T-helper 22 cell (primary cell): ENCODE results near the gene HABP4.

Experiments used
- DNase-seq: peaks from one replicate; pipeline ENCODE4 v3.0.0-alpha.2; 2020; ENCODE audit warnings: low read depth

HABP4 gene

DNA sequence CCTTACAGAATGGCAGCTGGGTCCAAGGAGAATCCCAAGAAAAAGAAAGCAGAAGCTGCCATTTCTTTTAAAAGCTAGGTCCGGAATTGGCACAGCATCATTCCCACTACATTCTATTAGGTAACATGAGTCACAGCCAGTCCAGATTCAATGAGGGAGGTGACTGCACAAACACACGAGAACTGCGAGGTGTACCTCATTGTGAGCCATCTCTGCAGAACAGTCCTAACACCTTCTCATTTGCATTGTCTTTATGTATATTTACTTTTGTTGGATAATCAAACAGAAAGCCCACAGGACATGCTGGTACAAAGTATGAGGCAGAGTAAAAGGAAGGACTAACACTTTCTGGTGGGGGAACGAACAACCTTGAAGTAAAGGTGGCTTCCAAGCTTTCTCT lies 14.6 kb upstream of the HABP4 start:
- no peak for DNase-seq

DNA sequence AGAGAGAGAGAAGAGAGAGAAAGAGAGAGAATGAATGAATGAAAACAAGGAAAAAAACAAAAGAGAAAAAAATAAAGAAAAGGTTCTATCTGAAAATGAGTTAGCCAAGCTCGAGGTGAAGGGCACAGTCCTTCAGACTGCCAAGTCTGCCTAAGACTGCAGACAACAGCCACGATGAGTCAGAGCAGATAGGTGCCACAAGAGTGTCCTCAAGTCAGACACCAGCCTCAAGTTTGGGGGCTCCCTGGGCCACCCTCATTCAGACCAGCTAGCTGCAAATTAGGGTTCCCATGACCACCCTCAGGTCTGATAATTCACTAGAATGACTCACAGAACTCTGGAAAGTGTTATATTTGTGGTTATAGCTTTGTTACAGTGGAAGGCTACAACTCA lies 13.9 kb upstream of the HABP4 start:
- DNase-seq, result no peak

DNA sequence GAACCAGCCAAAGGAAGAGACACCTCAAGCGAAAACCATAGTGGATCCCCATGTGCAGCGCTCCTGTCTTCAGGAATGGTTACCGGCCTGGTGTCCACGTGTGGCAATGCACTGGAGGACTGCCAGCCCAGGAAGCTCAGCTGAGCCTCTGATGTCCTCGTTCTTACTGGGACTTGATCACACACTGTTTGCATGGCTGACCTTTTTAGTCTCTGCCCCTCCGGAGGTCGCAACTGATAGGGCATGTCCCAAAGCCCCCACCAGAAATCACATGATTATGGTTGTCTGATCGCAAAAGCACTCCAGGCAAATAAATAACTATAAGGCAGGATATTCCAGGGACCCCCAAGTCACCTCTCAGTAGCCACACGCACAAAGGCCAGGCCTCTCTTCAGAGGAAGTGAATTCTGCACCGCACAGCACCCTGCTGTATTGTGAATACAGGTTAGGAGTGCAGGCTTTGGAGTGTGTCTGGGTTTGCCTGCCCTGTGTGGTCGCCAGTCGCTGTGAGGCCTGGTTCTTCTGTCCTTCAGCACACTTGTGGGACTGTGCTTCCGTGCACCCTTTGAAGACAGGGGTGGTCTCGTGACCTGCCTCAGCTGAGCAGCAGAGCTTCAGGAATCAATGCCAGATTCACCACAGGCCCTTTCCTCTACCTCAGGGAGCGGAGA lies 13.4 kb upstream of the HABP4 start:
- DNase-seq, result no peak

DNA sequence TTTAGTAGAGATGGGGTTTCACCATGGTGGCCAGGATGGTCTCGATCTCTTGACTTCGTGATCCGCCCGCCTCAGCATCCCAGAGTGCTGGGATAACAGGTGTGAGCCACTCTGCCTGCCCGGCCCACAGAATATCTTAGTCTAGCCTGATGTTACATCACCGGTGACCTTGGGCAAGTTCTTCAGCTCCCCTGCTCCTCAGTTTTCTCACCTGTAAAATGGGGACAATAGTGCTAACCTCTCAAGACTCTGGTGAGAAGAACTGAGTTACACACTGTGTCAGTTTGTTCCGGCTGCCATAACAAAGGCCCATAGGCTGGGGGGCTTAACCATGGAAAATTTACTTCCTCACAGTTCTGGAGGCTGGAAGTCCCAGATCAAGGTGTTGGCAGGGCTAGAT lies 12.5 kb upstream of the HABP4 start:
- no peak for DNase-seq

DNA sequence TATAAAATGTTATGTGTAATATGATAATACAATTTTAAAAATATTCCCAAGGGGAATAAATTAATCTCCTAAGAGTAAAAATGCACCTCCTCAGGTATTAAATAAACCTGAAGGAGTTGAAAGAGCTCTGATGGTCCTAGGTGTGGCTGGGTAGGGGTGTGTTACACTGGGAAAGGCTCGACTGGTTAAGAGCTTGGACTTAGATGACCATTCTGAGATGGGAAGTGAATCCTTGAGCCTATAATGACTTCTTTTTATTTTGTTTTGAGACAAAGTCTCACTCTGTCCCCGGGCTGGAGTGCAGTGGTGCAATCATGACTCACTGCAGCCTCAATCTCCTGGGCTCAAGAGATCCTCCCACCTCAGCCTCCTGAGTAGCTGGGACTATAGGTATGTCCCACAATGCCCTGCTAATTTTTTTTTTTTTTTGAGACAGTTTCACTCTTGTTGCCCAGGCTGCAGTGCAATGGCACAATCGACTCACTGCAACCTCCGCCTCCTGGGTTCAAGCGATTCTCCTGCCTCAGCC lies 9.2 kb upstream of the HABP4 start:
- DNase-seq, result no peak

DNA sequence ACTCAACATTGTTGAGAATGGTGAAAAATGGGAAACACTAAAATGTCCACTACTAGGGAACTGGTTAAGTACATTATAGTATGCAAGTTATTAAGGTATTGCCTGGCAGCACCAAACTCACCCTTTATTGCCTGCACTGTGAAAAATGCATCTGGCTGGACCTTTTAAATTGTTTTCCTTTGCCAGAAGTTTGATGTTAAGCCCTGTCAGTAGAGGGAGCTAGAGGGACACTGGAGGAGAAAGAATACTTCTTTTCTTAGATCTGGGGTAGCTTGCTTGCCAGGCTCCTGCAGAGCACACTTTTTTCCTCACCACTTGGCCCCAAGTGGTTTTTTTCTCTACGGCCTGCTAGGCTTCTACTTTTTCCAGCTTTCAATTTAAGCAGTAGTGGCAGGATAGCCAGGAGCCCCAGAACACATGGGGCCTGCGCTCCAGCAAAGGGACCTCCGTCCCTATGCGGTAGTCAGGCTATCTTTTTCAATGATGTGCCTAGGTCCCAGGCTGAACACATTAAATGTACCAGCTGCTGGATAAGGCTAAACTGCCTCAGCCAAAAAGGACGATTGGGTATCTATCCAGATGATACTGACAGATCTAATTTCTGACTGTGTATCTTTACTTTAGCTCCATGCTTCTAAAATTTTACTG lies 8.0 kb upstream of the HABP4 start:
- DNase-seq, result no peak

DNA sequence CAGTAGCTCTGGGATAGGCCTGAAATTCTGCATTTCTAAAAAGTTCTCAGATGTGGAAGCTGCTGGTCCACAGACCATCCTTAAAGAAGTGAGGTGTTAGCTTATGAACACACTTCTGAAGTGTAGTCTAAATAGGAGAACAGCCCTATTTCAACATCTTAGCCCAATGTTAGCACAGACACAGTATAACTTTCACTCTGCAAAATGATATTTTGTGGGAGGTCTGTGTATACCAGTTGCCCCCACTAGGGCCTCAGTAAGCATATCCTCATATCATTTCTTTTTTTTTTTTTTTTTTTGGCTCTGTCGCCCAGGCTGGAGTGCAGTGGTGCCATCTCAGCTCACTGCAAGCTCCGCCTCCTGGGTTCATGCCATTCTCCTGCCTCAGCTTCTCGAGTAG lies 7.5 kb upstream of the HABP4 start:
- no peak for DNase-seq

DNA sequence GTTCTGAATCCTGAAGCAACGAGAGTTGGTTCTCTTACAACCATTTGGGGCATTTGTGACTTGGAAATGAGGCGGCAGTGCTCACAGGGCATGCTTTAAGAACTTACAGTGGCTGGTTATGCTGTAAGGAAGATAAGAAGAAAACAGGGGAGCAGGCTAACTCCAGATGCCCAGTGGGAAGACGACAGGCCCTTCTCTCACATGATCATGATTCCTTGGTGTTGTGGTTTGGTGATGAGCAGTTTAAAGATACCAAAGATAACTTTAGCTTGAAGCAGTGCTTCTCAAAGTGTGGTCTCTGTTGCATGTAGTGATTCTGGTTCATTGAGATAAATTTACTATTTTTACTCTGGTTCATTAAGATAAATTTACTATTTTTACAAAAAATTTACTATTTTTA lies 2.6 kb upstream of the HABP4 start:
- DNase-seq, result no peak

DNA sequence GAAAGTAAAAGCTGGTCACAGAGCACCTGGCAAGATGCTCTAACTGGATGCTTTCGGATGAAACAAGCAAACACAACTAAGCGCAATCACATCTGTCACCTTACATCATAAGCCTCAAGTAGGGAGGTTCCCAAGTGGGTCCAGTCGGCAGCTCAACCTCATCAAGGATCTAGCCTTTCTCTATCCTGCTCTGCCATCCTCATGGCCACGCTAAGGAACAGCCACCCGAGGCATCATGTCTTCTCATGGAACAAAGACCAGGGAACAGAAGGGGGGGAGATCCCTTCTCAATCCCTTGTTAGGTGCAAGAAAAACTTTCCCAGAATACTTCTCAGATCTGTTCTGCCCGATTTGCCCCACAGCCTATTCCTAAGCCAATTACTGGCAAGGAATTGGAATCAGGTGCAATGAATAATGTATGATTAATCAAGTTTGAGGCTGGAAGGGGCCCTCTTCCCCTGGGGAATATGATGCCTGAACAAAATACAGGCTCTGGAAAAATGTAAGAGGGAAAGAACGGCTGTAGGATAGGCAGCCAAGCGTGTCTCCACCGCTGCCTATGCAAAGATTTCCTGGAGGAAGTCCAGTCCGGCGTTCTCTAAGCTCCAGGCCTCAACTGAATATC lies 1.3 kb upstream of the HABP4 start:
- DNase-seq, result no peak

DNA sequence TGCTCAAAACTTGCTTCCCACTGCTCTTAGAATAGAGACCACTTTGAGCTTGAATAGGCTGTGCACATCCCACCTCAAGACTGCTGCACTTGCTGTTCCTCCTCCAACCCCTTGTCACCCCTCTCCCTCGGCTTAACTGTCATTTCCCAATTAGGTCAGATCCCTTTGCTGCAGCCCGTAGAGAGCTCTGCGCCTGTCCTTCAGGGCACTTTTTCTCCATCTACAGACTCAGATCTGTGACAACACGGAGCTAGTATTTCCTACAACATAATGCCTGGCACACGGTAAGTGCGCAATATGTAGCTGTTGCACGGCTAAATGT lies 485 bp upstream of the HABP4 start:
- DNase-seq, result no peak

DNA sequence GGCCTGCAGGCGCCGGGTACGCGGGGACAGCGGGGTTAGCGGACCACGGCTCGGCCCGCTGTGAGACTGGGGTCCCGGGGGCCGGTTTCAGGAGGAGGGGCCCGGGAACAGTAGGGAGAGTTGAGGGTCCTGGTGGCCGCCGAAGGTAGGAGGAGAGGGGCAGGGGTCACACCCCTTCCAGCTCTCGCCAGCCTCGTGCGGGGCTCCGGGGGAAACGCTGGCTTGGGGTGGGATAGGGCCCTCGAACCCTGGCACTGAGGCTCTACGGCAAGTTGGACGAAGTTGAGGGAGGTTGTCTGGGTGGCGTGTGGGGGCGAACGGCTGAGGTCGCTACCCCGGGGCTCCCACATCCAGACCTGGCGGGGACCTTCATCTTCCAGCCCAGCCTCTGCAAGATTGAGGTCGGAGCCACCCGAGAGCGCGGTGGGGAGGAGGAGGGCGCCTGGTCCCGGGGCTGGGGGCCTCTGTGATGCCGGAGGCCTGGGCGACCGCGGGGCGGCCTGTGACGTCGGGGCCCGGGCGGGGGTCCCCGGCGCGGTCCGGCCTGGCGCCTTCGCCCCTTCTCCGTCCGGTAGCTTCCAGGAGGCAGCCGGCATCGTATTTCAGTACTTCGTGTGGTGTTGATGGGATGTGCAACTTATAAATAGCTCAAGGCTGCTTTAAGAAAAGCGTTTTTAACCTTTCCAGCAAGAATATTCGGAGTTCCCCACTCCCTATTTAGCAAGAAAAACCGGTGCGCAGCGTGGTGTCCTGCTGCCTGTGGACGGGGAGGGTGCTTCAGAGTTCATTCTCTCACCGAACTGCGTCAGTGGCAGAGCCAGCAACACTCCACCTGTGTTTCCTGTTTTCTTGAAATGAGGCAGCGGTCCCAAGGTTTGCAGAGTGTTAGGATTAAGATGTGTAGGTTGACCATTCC lies 902 bp downstream of the HABP4 start:
- DNase-seq, result peak; percentile 22

DNA sequence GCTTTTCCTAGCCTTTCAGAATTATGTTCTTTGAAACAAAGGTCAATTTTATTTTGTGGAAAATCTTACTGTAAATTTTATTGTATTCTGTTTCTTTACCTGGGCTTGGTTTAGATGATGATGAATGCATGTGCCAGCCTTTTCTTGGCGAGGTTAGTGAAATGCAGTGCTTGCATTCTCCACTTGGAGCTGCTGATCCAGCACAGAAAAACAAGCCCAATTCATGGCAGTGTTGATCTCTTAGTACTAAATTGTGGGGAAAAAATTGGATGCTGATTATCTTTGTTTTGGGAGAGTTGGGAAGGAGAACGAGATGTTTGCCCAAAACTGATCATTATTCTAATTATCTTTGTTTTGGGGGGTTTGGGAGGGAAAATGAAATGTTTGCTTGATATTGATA lies 3.7 kb downstream of the HABP4 start:
- DNase-seq, result no peak

DNA sequence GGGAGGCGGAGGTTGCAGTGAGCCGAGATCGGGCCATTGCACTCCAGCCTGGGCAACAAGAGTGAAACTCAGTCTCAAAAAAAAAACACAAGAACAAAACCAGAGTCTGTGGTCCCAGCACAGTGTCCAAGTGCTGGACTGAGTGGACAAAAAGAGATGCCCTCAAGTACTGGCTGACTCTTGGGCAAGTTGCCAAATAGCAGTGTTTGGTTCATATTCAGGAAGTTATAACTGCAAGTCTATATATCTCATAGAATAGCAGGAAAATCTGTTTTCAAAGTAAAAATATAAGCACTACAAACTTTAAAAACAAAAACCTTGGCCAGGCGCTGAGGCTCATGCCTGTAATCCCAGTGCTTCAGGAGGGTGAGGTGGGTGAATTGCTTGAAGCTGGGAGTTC lies 7.3 kb downstream of the HABP4 start:
- no peak for DNase-seq

DNA sequence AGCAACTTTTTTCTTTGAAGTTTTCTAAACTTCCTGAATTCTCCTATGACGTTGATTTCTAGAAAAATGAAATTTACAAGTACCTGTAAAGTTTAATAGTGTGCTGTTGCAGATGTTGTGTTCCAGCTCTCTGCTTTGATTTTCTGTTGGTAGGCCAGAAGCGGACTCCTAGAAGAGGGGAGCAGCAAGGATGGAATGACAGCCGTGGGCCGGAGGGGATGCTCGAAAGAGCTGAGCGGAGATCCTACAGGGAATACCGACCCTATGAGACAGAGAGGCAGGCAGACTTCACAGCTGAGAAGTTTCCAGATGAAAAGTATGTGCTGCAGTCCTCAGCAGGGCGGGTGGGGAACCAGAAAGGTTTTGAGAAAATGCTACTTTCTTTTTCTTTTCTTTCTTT lies 8.3 kb downstream of the HABP4 start:
- no peak for DNase-seq

DNA sequence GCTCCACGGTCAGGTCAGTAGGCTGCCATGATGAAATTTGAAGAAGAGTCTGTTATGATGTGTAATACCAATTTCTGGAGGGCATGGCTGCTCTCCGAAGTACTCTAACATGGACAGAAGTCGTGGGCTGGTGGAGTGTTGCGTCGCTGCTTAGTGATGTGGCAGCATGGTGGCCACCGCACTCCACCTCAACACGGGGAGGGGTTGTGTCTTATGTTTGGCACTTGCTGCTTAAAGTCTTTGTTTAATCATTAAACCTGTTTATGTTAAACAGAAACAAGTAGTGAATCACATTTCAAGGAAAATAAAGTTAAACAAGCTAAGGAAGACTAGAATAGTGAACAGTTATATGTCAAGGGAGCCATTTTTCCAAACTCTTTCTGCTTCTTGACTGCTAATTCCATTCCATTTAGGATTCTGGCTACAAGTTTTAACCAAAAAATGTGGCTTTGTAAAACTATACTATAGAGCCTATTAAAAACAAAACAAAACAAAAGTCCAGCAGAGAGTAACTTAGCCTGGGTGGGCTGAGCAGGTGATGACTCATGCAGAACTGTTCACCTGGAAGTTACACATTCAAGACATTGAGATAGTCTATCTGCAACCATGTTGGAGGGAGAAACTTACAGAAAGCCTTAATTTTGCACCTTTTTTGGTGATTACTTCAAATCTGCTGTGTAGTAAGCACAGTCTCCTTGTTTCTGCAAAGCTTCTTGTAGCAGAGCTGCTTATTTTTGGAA lies 9.5 kb downstream of the HABP4 start:
- DNase-seq, result no peak

DNA sequence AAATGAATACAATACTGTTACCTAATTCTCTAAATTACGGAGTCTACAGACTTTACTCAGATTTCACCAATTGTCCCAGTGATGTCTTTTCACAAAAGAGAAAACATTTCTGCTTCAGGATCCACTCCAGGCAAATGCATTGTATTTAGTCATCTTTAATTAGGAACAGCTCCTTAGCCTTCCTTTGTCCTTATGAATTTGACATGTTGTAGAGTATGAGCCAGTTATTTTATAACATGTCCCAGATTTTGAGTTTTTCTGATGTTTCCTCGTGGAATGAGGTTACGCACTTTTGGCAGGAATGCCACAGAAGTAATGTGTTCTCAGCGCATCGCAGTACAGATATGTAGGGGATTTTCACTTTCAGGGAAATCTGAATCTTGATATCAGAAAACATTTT lies 10.5 kb downstream of the HABP4 start:
- DNase-seq, result no peak

DNA sequence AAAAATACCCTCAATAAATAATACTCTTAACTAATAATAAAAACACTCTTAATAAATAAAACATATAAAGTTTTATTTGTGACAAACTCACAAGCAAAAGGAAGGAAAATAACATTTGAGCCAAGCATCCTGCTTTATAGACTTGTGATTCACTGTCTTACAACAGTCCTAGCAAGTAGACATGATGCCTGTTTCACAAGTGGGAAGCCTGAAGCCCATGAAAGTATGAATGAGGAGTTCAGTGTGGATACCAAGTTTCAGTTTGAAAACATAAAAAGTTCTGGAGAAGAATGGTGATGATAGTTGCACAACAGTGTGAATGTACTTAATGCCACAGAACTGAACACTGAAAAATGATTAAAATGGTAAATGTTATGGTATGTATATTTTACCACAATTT lies 10.9 kb downstream of the HABP4 start:
- no peak for DNase-seq

DNA sequence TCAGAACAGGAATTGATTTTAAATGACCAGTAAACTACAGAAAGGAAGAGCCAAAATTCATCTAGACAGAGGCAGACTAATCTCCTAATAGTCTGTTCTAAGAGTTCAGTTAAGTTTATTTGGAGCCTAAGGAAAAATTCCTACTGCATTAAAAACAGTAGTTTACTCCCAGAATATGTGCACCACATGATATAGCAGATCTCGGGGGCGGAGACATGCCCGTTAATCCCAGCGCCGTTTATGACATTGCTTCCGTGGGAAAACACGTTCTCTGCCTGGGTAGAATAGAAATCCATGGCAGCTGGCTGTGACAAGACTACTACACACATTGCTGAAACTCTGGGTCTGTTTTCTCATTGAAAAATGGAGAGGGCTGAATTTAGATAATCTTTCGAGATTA lies 11.4 kb downstream of the HABP4 start:
- DNase-seq, result no peak

DNA sequence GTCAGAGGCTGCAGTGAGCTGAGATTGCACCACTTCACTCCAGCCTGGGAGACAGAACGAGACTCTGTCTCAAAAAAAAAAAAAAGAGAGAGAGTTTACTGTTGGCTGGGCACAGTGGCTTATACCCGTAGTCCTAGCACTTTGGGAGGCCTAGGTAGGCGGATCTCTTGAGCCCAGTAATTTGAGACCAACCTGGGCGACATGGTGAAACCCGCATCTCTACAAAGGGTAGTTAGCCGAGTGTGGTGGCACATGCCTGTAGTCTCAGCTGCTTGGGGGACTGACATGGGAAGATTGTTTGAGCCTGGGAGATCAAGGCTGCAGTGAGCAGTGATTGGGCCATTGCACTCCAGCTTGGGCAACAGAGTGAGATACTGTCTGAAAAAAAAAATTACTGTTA lies 12.6 kb downstream of the HABP4 start:
- DNase-seq, result no peak

DNA sequence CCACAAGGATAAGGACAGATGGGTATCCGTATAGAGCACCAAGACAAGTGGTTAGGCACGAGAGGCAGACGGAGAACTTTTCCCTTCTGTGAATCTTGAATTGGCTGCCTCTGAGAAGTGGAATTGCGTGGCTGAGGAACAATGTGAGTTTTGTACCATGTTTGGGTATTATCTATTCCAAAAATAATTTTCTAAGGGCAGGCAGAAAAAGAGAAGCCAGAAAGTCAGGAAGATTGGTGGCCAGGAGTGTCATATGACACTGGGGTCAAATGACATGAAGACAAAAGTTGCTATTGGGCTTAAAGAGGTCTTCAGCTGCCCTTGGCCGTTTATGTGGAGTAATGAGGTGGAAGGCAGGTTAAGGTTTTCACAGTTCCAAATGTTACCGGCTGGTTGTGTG lies 14.5 kb downstream of the HABP4 start:
- no peak for DNase-seq

DNA sequence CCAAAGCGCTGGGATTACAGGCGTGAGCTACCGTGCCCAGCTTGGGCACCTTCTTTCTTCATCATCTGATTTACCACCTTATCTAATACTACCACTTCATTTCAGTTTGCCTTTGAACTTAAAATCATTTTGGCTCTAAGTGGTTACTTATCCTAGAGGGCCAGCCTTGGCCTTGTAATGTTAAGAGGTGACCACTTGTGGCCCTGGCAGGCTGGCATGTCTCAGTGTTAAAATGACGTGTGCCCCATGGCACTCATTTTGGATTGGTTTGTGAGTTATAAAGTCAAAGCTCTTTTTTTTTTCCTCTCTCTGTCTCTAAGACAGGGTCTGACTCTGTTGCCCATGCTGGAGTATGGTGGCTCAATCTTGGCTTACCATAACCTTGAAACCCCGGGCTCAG lies 17.8 kb downstream of the HABP4 start:
- DNase-seq, result no peak

DNA sequence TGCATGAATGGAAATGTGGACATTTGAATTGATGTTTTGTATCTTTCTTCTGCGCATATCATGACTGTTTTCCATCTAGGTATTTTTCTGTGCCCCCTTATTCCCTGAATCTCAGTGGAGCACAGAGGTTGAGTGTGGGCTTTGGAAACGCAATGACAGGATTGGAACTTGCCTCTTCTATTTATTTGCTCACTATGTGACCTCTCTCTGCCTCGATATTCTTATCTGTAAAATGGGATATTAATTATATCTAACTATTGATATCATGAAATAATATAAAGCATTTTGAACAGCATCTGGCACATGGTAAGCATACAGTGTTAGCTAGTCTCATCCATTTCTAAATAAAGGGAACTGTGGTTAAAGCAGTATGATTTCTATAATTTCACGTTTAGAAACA lies 26.0 kb downstream of the HABP4 start:
- no peak for DNase-seq
